H9 (cell line): ENCODE data around the gene SCGB1A1. TPM values are rescaled to one million over a fixed set of nuclear protein-coding genes. Genes with fewer than 3 reads are reported as not detected.

ENCODE experiments used
- DNase-seq: peaks from one replicate; pipeline ENCODE4 v3.0.0-alpha.2; 2017
- H2AFZ ChIP-seq: one replicate; pipeline ENCODE4 v1.6.1; 2013; ENCODE audit warnings: mild to moderate bottlenecking, low read length, control low read depth, moderate library complexity
- H2AK5ac ChIP-seq: 2 replicates; pipeline ENCODE4 v1.6.1; 2013; ENCODE audit warnings: low read length, control low read depth, mixed read lengths; ENCODE audit not compliant: insufficient read length
- H2BK120ac ChIP-seq: one replicate; pipeline ENCODE4 v1.6.1; 2013; ENCODE audit warnings: low read depth, mild to moderate bottlenecking, low read length, control low read depth, inconsistent platforms; ENCODE audit not compliant: poor library complexity, severe bottlenecking
- H2BK12ac ChIP-seq: 2 replicates; pipeline ENCODE4 v1.6.1; 2013; ENCODE audit warnings: low read length, control low read depth, mixed read lengths, low read depth; ENCODE audit not compliant: insufficient read length
- H2BK15ac ChIP-seq: 2 replicates; pipeline ENCODE4 v1.6.1; 2013; ENCODE audit warnings: low read depth, low read length, control low read depth
- H2BK20ac ChIP-seq: one replicate; pipeline ENCODE4 v1.6.1; 2013; ENCODE audit warnings: low read depth, mild to moderate bottlenecking, low read length, control low read depth, inconsistent platforms; ENCODE audit not compliant: poor library complexity, severe bottlenecking
- H2BK5ac ChIP-seq: 2 replicates; pipeline ENCODE4 v1.6.1; 2013; ENCODE audit warnings: low read length, control low read depth, mixed read lengths; ENCODE audit not compliant: insufficient read length
- H3K14ac ChIP-seq: 2 replicates; pipeline ENCODE4 v1.6.1; 2013; ENCODE audit warnings: low read length, control low read depth; ENCODE audit not compliant: insufficient read depth
- H3K18ac ChIP-seq: 2 replicates; pipeline ENCODE4 v1.6.1; 2013; ENCODE audit warnings: low read depth, mild to moderate bottlenecking, mixed read lengths, low read length, control low read depth; ENCODE audit not compliant: insufficient read length
- H3K23ac ChIP-seq: 2 replicates; pipeline ENCODE4 v1.6.1; 2013; ENCODE audit warnings: low read length, control low read depth, mixed read lengths, low read depth; ENCODE audit not compliant: insufficient read length
- H3K23me2 ChIP-seq: 2 replicates; pipeline ENCODE4 v1.6.1; 2013; ENCODE audit warnings: low read depth, mild to moderate bottlenecking, mixed read lengths, low read length, control low read depth; ENCODE audit not compliant: insufficient read length, poor library complexity, severe bottlenecking
- H3K27ac ChIP-seq: 2 replicates; pipeline ENCODE4 v1.5.1; 2013; ENCODE audit warnings: low read length, control low read depth, mixed read lengths, low read depth; ENCODE audit not compliant: insufficient read length
- H3K27me3 ChIP-seq: 2 replicates; pipeline ENCODE4 v1.6.1; 2013; ENCODE audit warnings: low read length, control low read depth, inconsistent platforms; ENCODE audit not compliant: insufficient read depth
- H3K4ac ChIP-seq: 2 replicates; pipeline ENCODE4 v1.6.1; 2013; ENCODE audit warnings: low read depth, mild to moderate bottlenecking, control low read depth, inconsistent platforms, low read length, moderate library complexity
- H3K4me1 ChIP-seq: 2 replicates; pipeline ENCODE4 v1.6.1; 2013; ENCODE audit warnings: low read length, control low read depth, inconsistent platforms; ENCODE audit not compliant: insufficient read depth
- H3K4me2 ChIP-seq: 2 replicates; pipeline ENCODE4 v1.6.1; 2013; ENCODE audit warnings: low read length, control low read depth, mixed read lengths; ENCODE audit not compliant: insufficient read length, insufficient read depth
- H3K56ac ChIP-seq: 2 replicates; pipeline ENCODE4 v1.6.1; 2013; ENCODE audit warnings: low read depth, mild to moderate bottlenecking, mixed read lengths, low read length, control low read depth; ENCODE audit not compliant: insufficient read length
- H3K79me1 ChIP-seq: 2 replicates; pipeline ENCODE4 v1.6.1; 2013; ENCODE audit warnings: low read depth, mild to moderate bottlenecking, moderate library complexity, low read length, control low read depth, inconsistent platforms; ENCODE audit not compliant: insufficient read depth, poor library complexity, severe bottlenecking
- H3K79me2 ChIP-seq: 2 replicates; pipeline ENCODE4 v1.6.1; 2013; ENCODE audit warnings: low read length, control low read depth, inconsistent platforms; ENCODE audit not compliant: insufficient read depth
- H3K9ac ChIP-seq: 2 replicates; pipeline ENCODE4 v1.6.1; 2013; ENCODE audit warnings: low read length, control low read depth, mixed read lengths; ENCODE audit not compliant: insufficient read length; ENCODE audit errors: extremely low read depth
- H3K9me3 ChIP-seq: one replicate; pipeline ENCODE4 v1.6.1; 2013; ENCODE audit warnings: low read depth, low read length, inconsistent platforms; ENCODE audit not compliant: control insufficient read depth
- H3T11ph ChIP-seq: one replicate; pipeline ENCODE4 v1.6.1; 2013; ENCODE audit warnings: mild to moderate bottlenecking, low read length, control low read depth, inconsistent platforms
- H4K20me1 ChIP-seq: one replicate; pipeline ENCODE4 v1.6.1; 2013; ENCODE audit not compliant: control insufficient read depth, insufficient read length, insufficient read depth
- H4K5ac ChIP-seq: 2 replicates; pipeline ENCODE4 v1.6.1; 2013; ENCODE audit warnings: low read depth, mild to moderate bottlenecking, mixed read lengths, low read length, control low read depth; ENCODE audit not compliant: insufficient read length
- H4K8ac ChIP-seq: replicated peaks from 2 replicates; pipeline ENCODE4 v1.6.1; 2013; ENCODE audit warnings: low read length, control low read depth, mixed read lengths, low read depth; ENCODE audit not compliant: insufficient read length
- H4K91ac ChIP-seq: 2 replicates; pipeline ENCODE4 v1.6.1; 2013; ENCODE audit warnings: low read depth, mild to moderate bottlenecking, moderate library complexity, mixed read lengths, low read length, control low read depth; ENCODE audit not compliant: insufficient read length
- H3K27ac Mint-ChIP-seq, 3 experiments: 2 replicates in 2 of 3; 3 replicates in 1 of 3; pipeline ENCODE4 v1.8.0; 2020 to 2021; ENCODE audit warnings: mixed read lengths in 3 of 3, mild to moderate bottlenecking in 1 of 3, moderate library complexity in 1 of 3
- H3K27me3 Mint-ChIP-seq: 2 replicates; pipeline ENCODE4 v1.8.0; 2021; ENCODE audit warnings: low read depth, mild to moderate bottlenecking, moderate library complexity, mixed read lengths
- H3K36me3 Mint-ChIP-seq, 3 experiments: 2 replicates in 2 of 3; 3 replicates in 1 of 3; pipeline ENCODE4 v1.8.0; 2020 to 2021; ENCODE audit warnings: low read depth in 3 of 3, mixed read lengths in 3 of 3; ENCODE audit not compliant: insufficient read depth in 1 of 3
- H3K4me1 Mint-ChIP-seq, 2 experiments: 2 replicates each; pipeline ENCODE4 v1.8.0; 2020; ENCODE audit warnings: mixed read lengths in 2 of 2
- H3K4me3 Mint-ChIP-seq, 2 experiments: 2 replicates in 1 of 2; 3 replicates in 1 of 2; pipeline ENCODE4 v1.8.0; 2020 to 2021; ENCODE audit warnings: mild to moderate bottlenecking in 2 of 2, mixed read lengths in 2 of 2, moderate library complexity in 1 of 2
- H3K9me3 Mint-ChIP-seq, 2 experiments: 2 replicates in 1 of 2; 3 replicates in 1 of 2; pipeline ENCODE4 v1.8.0; 2020; ENCODE audit warnings: mild to moderate bottlenecking in 2 of 2, mixed read lengths in 2 of 2, moderate library complexity in 1 of 2
- WGBS: extraction: QIAGEN DNeasy Blood & Tissue Kit; methylation state at CpG from one replicate; pipeline ENCODE4 v1.1.7; 2013; ENCODE audit warnings: missing lambda C conversion rate, low lambda C conversion rate, mixed read lengths; ENCODE audit not compliant: insufficient read length; ENCODE audit errors: extremely low coverage; 5-methylcytosine and 5-hydroxymethylcytosine counted together
- total RNA-seq: library from RNA; stranded (reverse); gene quantifications from 2 replicates; pipeline ENCODE4 v1.2.1, GENCODE V29; 2021
- TF ChIP-seq, protein P1 (sequence below): fragments of 200-600 bp; sonication (generic); conservative IDR thresholded peaks from 3 replicates; pipeline ENCODE4 v1.8.0; 2021; ENCODE audit warnings: antibody characterized with exemption, mild to moderate bottlenecking

Gene SCGB1A1
- total RNA-seq, 1 experiment from 2014 or later, result not detected

- Histone ChIP-seq H4K91ac (no peak overlapping the region), H3K9me3 (no peaks in the 10 kb centered on the region), H2BK15ac (no peak overlapping the region), H4K20me1 (no peaks in the 10 kb centered on the region), H2BK12ac (no peak overlapping the region), H3T11ph (no peak overlapping the region), H2AFZ (no peak overlapping the region), H3K14ac (peak overlapping the region; percentile 92), H3K23me2 (peaks cover 6% of the 10 kb centered on the region), H3K27ac (no peak overlapping the region), H2BK20ac (no peak overlapping the region), H2AK5ac (no peak overlapping the region), H4K8ac (no peak overlapping the region), H3K23ac (no peak overlapping the region), H3K27me3 (no peaks in the 10 kb centered on the region), H3K4me1 (peaks cover 4% of the 10 kb centered on the region; the same call in 1 of the 2 replicates), H2BK120ac (no peak overlapping the region), H3K9ac (no peak overlapping the region), H3K79me2 (no peaks in the 10 kb centered on the region), H3K18ac (peak overlapping the region; percentile 73), H4K5ac (no peak overlapping the region), H2BK5ac (no peak overlapping the region), H3K79me1 (no peaks in the 10 kb centered on the region), H3K56ac (no peak overlapping the region), H3K4ac (no peak overlapping the region), H3K4me2 (peak overlapping the region; percentile 50)
- Mint-ChIP-seq H3K9me3 (no peaks in the 10 kb centered on the region), H3K4me3 (peak overlapping the region; percentile 55 to 70), H3K4me1 (peaks cover 9 to 38% of the 10 kb centered on the region in 2 experiments), H3K27me3 (no peaks in the 10 kb centered on the region), H3K36me3 (no peaks in the 10 kb centered on the region), H3K27ac (no peak overlapping the region; a peak in 2 of 7 replicates)
- TF ChIP-seq, protein P1, sequence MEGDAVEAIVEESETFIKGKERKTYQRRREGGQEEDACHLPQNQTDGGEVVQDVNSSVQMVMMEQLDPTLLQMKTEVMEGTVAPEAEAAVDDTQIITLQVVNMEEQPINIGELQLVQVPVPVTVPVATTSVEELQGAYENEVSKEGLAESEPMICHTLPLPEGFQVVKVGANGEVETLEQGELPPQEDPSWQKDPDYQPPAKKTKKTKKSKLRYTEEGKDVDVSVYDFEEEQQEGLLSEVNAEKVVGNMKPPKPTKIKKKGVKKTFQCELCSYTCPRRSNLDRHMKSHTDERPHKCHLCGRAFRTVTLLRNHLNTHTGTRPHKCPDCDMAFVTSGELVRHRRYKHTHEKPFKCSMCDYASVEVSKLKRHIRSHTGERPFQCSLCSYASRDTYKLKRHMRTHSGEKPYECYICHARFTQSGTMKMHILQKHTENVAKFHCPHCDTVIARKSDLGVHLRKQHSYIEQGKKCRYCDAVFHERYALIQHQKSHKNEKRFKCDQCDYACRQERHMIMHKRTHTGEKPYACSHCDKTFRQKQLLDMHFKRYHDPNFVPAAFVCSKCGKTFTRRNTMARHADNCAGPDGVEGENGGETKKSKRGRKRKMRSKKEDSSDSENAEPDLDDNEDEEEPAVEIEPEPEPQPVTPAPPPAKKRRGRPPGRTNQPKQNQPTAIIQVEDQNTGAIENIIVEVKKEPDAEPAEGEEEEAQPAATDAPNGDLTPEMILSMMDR, result peak; percentile 84
- no CpG with 5 or more reads among the region's 14 CpGs for WGBS
- DNase-seq, result peak; percentile 83
Observed at GRCh38 chr11:62394825-62395538, 23.9 kb upstream of the SCGB1A1 start.
